CD4-positive, alpha-beta T cell treated with Interleukin-4 for 1 hour (primary cell): ENCODE data around the gene C11orf71.

Source experiments
- DNase-seq, 2 donors: peaks; one replicate each; pipeline ENCODE4 v3.0.0-alpha.2; 2020 to 2022

Gene C11orf71, protein sequence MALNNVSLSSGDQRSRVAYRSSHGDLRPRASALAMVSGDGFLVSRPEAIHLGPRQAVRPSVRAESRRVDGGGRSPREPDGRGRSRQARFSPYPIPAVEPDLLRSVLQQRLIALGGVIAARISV

GRCh38 chr11:114400216-114400914 is at the start of gene C11orf71, which contains the start of gene RBM7:
TSS of gene C11orf71 (minus strand) at chr11:114400511. CDS start at chr11:114400331, 180 bp downstream.
TSS of gene RBM7 (plus strand) at chr11:114400666. CDS start at chr11:114400672, 6 bp downstream.
- peak; percentile 98 to 99 for DNase-seq

DNA sequence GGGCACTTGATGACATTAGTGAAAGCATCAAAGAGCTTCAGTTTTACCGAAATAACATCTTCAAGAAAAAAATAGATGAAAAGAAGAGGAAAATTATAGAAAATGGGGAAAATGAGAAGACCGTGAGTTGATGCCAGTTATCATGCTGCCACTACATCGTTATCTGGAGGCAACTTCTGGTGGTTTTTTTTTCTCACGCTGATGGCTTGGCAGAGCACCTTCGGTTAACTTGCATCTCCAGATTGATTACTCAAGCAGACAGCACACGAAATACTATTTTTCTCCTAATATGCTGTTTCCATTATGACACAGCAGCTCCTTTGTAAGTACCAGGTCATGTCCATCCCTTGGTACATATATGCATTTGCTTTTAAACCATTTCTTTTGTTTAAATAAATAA is 49.5 kb upstream of the C11orf71 start:
- no peak for DNase-seq

DNA sequence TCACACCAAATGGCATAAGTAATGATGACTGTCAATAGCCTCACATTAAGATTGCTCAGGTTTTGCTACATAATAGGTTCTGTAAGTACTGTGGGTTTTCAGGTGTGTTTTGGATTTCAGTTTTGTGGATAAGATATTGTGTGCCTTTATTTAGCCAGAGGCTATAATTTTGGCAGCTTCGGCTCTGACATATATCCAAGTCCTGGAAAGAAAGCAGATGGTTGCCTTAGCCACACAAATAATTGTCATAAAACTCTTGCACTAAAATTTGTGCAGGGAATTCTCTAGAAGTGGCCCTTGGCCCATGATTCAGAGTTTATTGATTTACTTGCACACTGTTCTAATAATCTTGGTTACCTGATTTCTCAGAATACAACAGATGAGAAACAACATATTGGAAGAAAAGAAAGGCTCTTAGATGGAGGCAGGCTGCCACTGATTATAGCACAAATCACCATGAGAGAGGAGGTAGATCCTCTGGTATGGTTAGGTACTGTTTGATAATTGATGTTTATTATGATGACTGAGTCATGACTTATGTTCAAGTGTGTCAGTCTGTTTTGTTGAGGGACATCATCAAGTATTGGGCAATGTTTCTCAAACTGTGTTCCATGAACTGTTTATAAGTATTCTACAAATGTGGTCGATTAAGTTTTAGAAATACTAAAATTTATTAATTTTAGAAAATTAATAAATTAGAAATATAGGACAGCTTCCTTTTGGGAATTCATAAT is 48.6 kb upstream of the C11orf71 start:
- DNase-seq, result no peak

DNA sequence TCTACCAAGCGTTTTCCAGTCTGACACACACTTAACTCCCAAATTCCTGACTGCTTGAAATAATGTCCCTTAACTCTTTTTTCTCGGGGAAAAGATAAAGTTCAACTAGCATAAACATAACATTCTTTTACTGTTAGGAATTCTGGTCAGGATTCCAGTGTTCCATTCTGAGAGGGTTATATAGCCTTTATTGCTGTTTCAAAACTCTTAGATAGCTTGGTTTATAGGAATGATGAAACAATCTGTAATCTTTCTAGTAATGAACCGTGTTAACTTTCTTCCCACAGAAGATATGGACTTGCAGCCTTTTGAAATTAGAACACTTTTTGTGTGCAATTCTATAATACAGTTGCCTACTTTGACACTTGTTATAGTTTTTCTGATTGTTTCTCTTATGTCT is 47.6 kb upstream of the C11orf71 start:
- no peak for DNase-seq

DNA sequence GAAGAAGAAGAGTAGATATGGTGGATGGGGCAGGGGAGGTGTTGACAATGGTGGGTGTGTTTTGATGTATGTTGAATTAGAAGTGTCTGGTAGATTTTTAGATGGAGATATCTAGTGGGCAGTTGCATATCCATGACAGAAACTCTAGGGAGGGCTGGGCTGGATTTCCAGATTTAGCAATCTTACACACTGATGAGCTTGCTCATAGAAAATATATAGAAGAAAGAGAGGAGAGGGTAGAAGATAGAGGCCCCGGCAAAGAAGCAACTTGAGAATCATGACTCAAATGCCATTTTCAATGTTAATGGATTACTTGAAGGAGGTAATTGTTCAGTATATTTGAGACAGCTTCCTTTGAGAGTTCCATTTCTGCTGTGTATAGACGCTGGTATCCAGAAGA is 47.1 kb upstream of the C11orf71 start:
- DNase-seq, result no peak

GRCh38 chr11:114442536-114442935 is 42.2 kb upstream of the C11orf71 start:
- no peak for DNase-seq

GRCh38 chr11:114441921-114442320 is 41.6 kb upstream of the C11orf71 start:
- DNase-seq, result no peak

DNA sequence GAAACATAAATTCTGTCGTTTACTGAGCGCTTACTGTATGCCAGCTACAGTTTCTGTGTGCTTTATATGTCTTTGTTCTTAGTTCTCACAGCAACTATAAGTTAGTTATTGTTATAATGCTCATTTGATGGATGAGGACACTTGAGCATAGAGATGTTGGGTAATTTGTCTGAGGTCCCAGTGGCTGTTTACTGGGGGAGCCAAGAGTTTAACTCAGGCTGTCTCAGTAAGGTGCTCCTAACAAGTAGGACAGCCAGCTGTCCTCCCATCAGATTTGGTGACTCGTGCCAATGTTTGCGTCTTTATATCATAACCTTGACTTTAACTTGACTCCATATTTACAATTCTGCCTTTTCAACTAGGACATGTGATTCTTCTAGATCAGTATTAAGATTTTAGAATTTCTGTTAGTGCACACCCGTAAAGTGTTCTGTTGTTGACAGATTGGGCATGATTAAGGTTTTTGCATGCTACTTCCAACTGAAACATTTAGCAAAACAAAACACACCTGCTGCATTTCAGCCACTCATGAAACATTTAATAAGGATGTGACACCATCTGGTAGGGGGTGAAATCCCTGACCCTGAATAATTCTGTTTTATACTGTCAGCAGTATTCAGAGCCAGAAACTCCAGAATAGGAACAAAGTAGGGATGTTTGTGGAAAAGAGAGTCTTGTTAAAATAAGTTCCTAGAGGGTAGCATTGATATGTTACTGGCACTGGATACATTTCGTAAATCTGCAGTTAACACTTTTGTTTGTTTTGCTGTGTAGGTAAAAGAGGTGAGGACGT is 40.9 kb upstream of the C11orf71 start:
- DNase-seq, result no peak

DNA sequence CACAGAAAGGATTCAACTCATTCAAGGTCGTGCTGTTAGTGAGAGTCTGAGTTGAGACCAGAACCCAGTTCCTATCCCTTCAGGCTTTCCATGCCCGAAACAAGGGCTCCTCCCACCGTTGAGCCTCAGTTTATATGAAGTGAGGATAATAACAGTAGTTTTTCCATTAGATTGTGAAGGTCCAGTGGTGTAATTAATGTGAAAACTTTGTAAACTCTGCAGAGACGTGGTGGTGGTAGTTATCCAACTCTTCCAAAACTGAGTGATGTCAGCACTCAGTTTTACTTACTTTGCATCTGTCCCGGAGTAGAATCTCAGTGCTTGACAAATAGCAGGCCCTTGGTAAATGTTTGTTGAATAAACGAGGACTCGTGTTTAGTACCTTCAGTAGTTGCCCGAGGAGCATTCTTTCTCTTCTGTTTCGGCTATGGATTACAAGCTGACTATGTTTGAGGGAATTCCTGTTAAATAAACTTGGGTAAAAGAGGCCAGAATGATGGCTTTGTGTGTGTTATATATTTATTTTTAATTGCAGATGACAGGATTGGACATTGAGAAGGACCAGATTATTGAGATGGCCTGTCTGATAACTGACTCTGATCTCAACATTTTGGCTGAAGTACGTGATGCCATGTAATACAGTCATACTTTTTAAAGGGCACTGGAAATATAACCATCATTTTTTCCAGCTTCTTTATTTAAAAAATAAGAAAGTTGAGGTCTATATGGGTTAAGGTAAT is 40.0 kb upstream of the C11orf71 start:
- no peak for DNase-seq

- DNase-seq, result peak; percentile 95
Measured at GRCh38 chr11:114439229-114440120, 39.2 kb upstream of the C11orf71 start, which contains the start of gene REXO2. TSS of gene REXO2 (plus strand) at chr11:114439467. CDS start at chr11:114439529, 62 bp downstream.

DNA sequence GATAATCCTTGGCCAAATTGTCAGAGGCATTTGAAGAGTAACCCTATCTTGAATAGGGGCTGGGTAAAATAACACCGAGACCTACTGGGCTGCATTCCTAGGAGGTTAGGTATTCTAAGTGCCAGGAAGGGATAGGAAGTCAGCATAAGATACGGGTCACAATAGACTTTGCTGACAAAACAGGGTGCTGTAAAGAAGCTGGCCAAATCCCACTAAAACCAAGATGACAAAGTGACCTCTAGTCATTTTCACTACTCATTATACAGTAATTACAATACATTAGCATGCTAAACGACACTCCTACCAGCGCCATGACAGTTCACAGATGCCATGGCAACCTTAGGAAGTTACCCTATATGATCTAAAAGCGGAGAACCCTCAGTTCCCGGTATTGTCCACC is 38.0 kb upstream of the C11orf71 start:
- no peak for DNase-seq

GRCh38 chr11:114433376-114433775 is 33.1 kb upstream of the C11orf71 start:
- DNase-seq, result no peak

DNA sequence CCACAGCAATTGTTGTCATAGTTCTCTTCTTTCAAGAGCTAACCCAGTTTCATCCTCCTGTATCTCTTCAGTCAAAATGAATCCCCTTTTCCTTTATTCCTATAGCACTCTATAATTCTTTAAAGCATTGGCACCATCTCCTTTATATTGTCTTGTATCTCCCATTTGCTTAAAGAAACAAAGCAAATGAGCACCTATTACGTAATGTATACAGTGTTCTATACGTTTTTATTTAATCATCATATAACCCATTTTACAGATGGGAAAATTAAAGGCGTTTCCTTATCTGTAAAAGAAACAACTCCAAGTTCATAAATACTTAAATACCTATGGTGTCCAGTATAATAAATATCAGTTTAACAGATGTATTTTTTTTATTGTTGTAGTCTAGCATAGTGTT is 32.6 kb upstream of the C11orf71 start:
- no peak for DNase-seq

GRCh38 chr11:114430290-114430689 is 30.0 kb upstream of the C11orf71 start:
- DNase-seq, result no peak

DNA sequence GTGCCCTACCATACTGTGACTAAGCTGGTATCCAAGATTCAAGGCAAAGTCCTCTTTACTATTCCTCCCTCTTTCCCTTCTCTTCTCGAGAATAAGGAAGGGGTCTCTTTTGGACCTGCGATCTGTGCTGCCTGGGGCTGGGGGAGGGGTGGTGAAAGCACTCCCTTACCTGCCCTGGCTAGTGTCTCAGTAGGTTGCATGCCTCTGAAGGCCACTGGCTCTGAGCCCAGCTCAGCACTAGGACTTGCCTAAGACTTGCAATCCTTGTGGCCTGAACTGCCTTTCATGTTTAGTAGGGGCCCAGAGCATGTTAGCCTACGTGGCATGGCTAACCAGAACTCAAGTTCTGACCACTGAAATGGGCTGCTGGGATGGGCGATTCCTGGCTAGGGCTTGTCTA is 26.0 kb upstream of the C11orf71 start:
- no peak for DNase-seq

GRCh38 chr11:114416441-114416961 is 16.2 kb upstream of the C11orf71 start:
- DNase-seq, result no peak

- no peak for DNase-seq
Measured at GRCh38 chr11:114413958-114414357, 13.6 kb upstream of the C11orf71 start.

- DNase-seq, result no peak
Measured at GRCh38 chr11:114412946-114413345, 12.6 kb upstream of the C11orf71 start.

GRCh38 chr11:114401311-114401710 is 1.0 kb upstream of the C11orf71 start:
- DNase-seq, result no peak

DNA sequence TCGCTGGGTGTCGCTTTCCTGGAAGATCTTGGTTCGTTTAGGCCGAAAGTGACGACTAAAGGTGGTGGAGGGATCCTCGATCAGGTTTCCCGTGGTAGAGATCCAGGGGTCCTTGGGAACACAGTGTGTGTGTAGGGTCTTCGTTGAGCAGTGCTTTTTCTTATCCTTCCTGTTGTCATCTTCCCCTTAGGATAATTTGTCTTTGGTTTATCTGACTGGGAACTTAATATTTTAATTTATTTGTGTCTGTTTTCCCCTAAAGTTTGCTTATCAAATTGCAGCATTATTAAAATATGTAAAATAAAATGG is 558 bp upstream of the C11orf71 start:
- DNase-seq, result no peak

GRCh38 chr11:114399490-114400215 is 658 bp downstream of the C11orf71 start:
- no peak for DNase-seq
